Esophagus squamous epithelium (tissue), 5 donors: Measurements from ENCODE around the gene LAMA3. TPM values are rescaled to one million over a fixed set of nuclear protein-coding genes. Genes with fewer than 3 reads are reported as not detected.

Source experiments
- DNase-seq: peaks from one replicate; lab custom pipeline; 2025; lab: John Stamatoyannopoulos, UW
- H3K27ac ChIP-seq, 4 donors: fragments of 200-600 bp; sonication (generic); one replicate each; pipeline ENCODE4 v1.5.1; 2016 to 2019; ENCODE audit warnings: mild to moderate bottlenecking in 1 of 4
- H3K27me3 ChIP-seq, 4 donors: fragments of 200-600 bp; sonication (generic); 1 replicate in 3 of 4; 2 replicates in 1 of 4; pipeline versions ENCODE4 v1.5.1 to v1.6.0; 2017 to 2021; ENCODE audit warnings: antibody characterized with exemption in 1 of 4
- H3K36me3 ChIP-seq, 3 donors: fragments of 200-600 bp; sonication (generic); one replicate each; pipeline ENCODE4 v1.5.1; 2016 to 2019
- H3K4me1 ChIP-seq, 3 donors: fragments of 200-600 bp; sonication (generic); one replicate each; pipeline ENCODE4 v1.5.1; 2017 to 2019
- H3K4me3 ChIP-seq, 4 donors: fragments of 200-600 bp; sonication (generic); 1 replicate in 3 of 4; 2 replicates in 1 of 4; pipeline ENCODE4 v1.5.1; 2016 to 2019; ENCODE audit warnings: mild to moderate bottlenecking in 2 of 4, moderate library complexity in 1 of 4
- H3K9me3 ChIP-seq, 3 donors: fragments of 200-600 bp; sonication (generic); one replicate each; pipeline ENCODE4 v1.5.1; 2016 to 2019
- CTCF ChIP-seq, 6 experiments: fragments of 450-650 bp in 4 of 6; fragments of 200-600 bp in 2 of 6; sonication (generic) in 2 of 6; IDR thresholded peaks; one replicate each; pipeline ENCODE4 v1.5.1; 2016 to 2019; ENCODE audit warnings: antibody characterized with exemption in 6 of 6, mild to moderate bottlenecking in 4 of 6, moderate library complexity in 4 of 6
- POLR2A ChIP-seq, 4 donors: fragments of 450-650 bp; IDR thresholded peaks; one replicate each; pipeline ENCODE4 v1.6.1; 2017; ENCODE audit warnings: antibody characterized with exemption in 4 of 4, mild to moderate bottlenecking in 4 of 4, moderate library complexity in 3 of 4
- WGBS, 2 donors: methylation state at CpG; one replicate each; pipeline ENCODE4 v1.1.5; 2018; 5-methylcytosine and 5-hydroxymethylcytosine counted together
- intact Hi-C: fragments of 100-400 bp; cut with DNase I; formaldehyde crosslinking; loops from one replicate; pipeline ENCODE4 v1.15.0; 2022
- total RNA-seq, 4 donors: library from RNA; depleted of rRNA; stranded (reverse); fragments of >200 nt; gene quantifications; one replicate each; pipeline ENCODE4 v1.1.0, GENCODE V29; 2016
- donor health status: DM: yes; HTN: yes; CAD: no.

The LAMA3 gene
- total RNA-seq, 4 donors from 2014 or later = 28.7 to 81.3 (median 44.8) TPM

GRCh38 chr18:23924813-23925212, 235.6 kb downstream of the LAMA3 start:
- peaks cover 0 to 97% (median 3%) of the 10 kb centered on the region in 3 donors for H3K36me3 ChIP-seq
- no peaks in the 10 kb centered on the region for H3K9me3 ChIP-seq
- TF ChIP-seq POLR2A (IDR thresholded peaks at IDR 0.05) (no peak), CTCF (IDR thresholded peaks at IDR 0.05) (no peak)
- intact Hi-C loops = loop anchor here (10.0 kb wide), 1 partner anchor 300 kb away; no protein-coding TSS in a partner anchor
- H3K27me3 ChIP-seq = no peaks in the 10 kb centered on the region
- H3K27ac ChIP-seq = no peak overlapping the region
- no peak for DNase-seq
- H3K4me1 ChIP-seq = no peaks in the 10 kb centered on the region
- H3K4me3 ChIP-seq = no peak overlapping the region
- 100% methylated on average over 1 of the region's 1 CpG for WGBS, 2 donors

- peaks cover 0 to 97% (median 3%) of the 10 kb centered on the region in 3 donors for H3K36me3 ChIP-seq
- H3K9me3 ChIP-seq = no peaks in the 10 kb centered on the region
- H3K4me3 ChIP-seq = no peak overlapping the region
- no peak overlapping the region for H3K27ac ChIP-seq
- intact Hi-C loops = loop anchor here (10.0 kb wide), 1 partner anchor 302 kb away; no protein-coding TSS in a partner anchor
- TF ChIP-seq POLR2A (IDR thresholded peaks at IDR 0.05) (no peak), CTCF (IDR thresholded peaks at IDR 0.05) (no peak)
- no peak for DNase-seq
- H3K27me3 ChIP-seq = no peaks in the 10 kb centered on the region
- 53 to 90% methylated on average over 2 of the region's 2 CpGs for WGBS, 2 donors
- no peaks in the 10 kb centered on the region for H3K4me1 ChIP-seq
Measured at GRCh38 chr18:23926571-23926970, 237.3 kb downstream of the LAMA3 start.

GRCh38 chr18:23927821-23928746, 238.8 kb downstream of the LAMA3 start:
- Histone ChIP-seq H3K27me3 (no peaks in the 10 kb centered on the region), H3K9me3 (no peaks in the 10 kb centered on the region), H3K4me3 (no peak overlapping the region), H3K4me1 (no peaks in the 10 kb centered on the region), H3K27ac (no peak overlapping the region), H3K36me3 (peaks cover 0 to 97% (median 5%) of the 10 kb centered on the region in 3 donors)
- no peak for DNase-seq
- 83 to 87% methylated on average over 13 of the region's 13 CpGs for WGBS, 2 donors
- TF ChIP-seq CTCF (IDR thresholded peaks at IDR 0.05) (no peak), POLR2A (IDR thresholded peaks at IDR 0.05) (no peak)
- intact Hi-C loops = loop anchor here (10.0 kb wide), 1 partner anchor 303 kb away; no protein-coding TSS in a partner anchor

- no peaks in the 10 kb centered on the region for H3K9me3 ChIP-seq
- intact Hi-C loops = loop anchor here (10.0 kb wide), 1 partner anchor 305 kb away; no protein-coding TSS in a partner anchor
- no peak overlapping the region for H3K4me3 ChIP-seq
- no peaks in the 10 kb centered on the region for H3K4me1 ChIP-seq
- H3K27me3 ChIP-seq = no peaks in the 10 kb centered on the region
- no peak for DNase-seq
- peaks cover 0 to 97% (median 5%) of the 10 kb centered on the region in 3 donors for H3K36me3 ChIP-seq
- no peak for TF ChIP-seq POLR2A (IDR thresholded peaks at IDR 0.05)
- no peak for TF ChIP-seq CTCF (IDR thresholded peaks at IDR 0.05)
- WGBS, 2 donors = 82 to 84% methylated on average over 5 of the region's 5 CpGs
- H3K27ac ChIP-seq = no peak overlapping the region
Measured at GRCh38 chr18:23929362-23929930, 240.2 kb downstream of the LAMA3 start.

GRCh38 chr18:23930002-23930401, 240.7 kb downstream of the LAMA3 start:
- 100% methylated on average over 1 of the region's 1 CpG for WGBS, 2 donors
- peaks cover 0 to 98% (median 5%) of the 10 kb centered on the region in 3 donors for H3K36me3 ChIP-seq
- no peak for TF ChIP-seq POLR2A (IDR thresholded peaks at IDR 0.05)

More at GRCh38 chr18:23930002-23930401, 240.7 kb downstream of the LAMA3 start:
- Histone ChIP-seq H3K4me1 (no peaks in the 10 kb centered on the region), H3K27ac (no peak overlapping the region), H3K27me3 (no peaks in the 10 kb centered on the region), H3K4me3 (no peak overlapping the region), H3K9me3 (no peaks in the 10 kb centered on the region)
- no peak for DNase-seq
- intact Hi-C loops = no loop called here
